Neural cell (in vitro differentiated cells): ENCODE results near the gene ZBTB7A.

Experiments
- CTCF ChIP-seq: fragments of 450-650 bp; IDR thresholded peaks from 2 replicates; pipeline ENCODE4 v1.5.1; 2014; ENCODE audit warnings: antibody characterized with exemption, mild to moderate bottlenecking, moderate library complexity; ENCODE audit not compliant: poor library complexity, severe bottlenecking
- EP300 ChIP-seq: fragments of 450-650 bp; conservative IDR thresholded peaks from 2 replicates; pipeline ENCODE4 v1.6.1; 2014; ENCODE audit warnings: antibody characterized with exemption, mild to moderate bottlenecking, moderate library complexity; ENCODE audit not compliant: poor library complexity, severe bottlenecking
- EZH2 ChIP-seq: fragments of 200-600, 300-800 bp; shearing (Covaris generic), sonication (generic); IDR thresholded peaks from 2 replicates; pipeline ENCODE4 v1.6.1; 2014; ENCODE audit warnings: antibody characterized with exemption, low read length, borderline replicate concordance, mild to moderate bottlenecking; ENCODE audit not compliant: insufficient read depth, poor library complexity, severe bottlenecking
- MXI1 ChIP-seq: fragments of 450-650 bp; conservative IDR thresholded peaks from 2 replicates; pipeline ENCODE4 v1.6.1; 2014; ENCODE audit warnings: antibody characterized with exemption, mild to moderate bottlenecking; ENCODE audit not compliant: poor library complexity, severe bottlenecking
- POLR2AphosphoS5 ChIP-seq: IDR thresholded peaks from 2 replicates; pipeline ENCODE4 v1.6.1; 2012
- RAD21 ChIP-seq: fragments of 450-650 bp; conservative IDR thresholded peaks from 2 replicates; pipeline ENCODE4 v1.6.1; 2014; ENCODE audit warnings: antibody characterized with exemption, mild to moderate bottlenecking, moderate library complexity
- REST ChIP-seq: IDR thresholded peaks from 2 replicates; pipeline ENCODE4 v1.6.1; 2012; ENCODE audit warnings: borderline replicate concordance
- SMC3 ChIP-seq: fragments of 450-650 bp; conservative IDR thresholded peaks from 2 replicates; pipeline ENCODE4 v1.6.1; 2014; ENCODE audit warnings: antibody characterized with exemption, mild to moderate bottlenecking, moderate library complexity; ENCODE audit not compliant: poor library complexity
- TAF1 ChIP-seq: IDR thresholded peaks from 2 replicates; pipeline ENCODE4 v1.6.1; 2012; ENCODE audit warnings: low read depth

- TF ChIP-seq EP300 (no peak), POLR2AphosphoS5 (no peak), CTCF (no peak), RAD21 (no peak), EZH2 (no peak), REST (no peak), TAF1 (no peak), SMC3 (no peak), MXI1 (no peak)
Measured at GRCh38 chr19:4061683-4062418, 4.8 kb downstream of the ZBTB7A start.
